SK-N-SH treated with all-trans-retinoic acid at 6 μM for 48 hours (cell line): ENCODE measurements around the gene MAPK14.

ENCODE experiments used
- ATAC-seq: fragments of 200-7000 bp; cut with Tn5 transposase; 3 replicates; pipeline ENCODE4 v1.9.1; 2020; ENCODE audit warnings: mild to moderate bottlenecking, moderate library complexity
- ARNTL ChIP-seq: fragments of 450-650 bp; formaldehyde crosslinking; IDR thresholded peaks from 2 replicates; pipeline ENCODE4 v1.5.0; 2020; ENCODE audit warnings: low read depth, mild to moderate bottlenecking, moderate library complexity, borderline replicate concordance
- BACH2 ChIP-seq: fragments of 250-450 bp; sonication (Bioruptor Pico); IDR thresholded peaks from 2 replicates; pipeline ENCODE4 v1.9.0; 2021; ENCODE audit warnings: mild to moderate bottlenecking, borderline replicate concordance
- CSDC2 ChIP-seq: fragments of 250-450 bp; sonication (Bioruptor Pico); IDR thresholded peaks from 2 replicates; pipeline ENCODE4 v1.5.0; 2020; ENCODE audit warnings: mild to moderate bottlenecking, moderate library complexity
- ESRRG ChIP-seq: fragments of 250-450 bp; sonication (Bioruptor Pico); IDR thresholded peaks from 2 replicates; pipeline ENCODE4 v1.6.1; 2021; ENCODE audit warnings: mild to moderate bottlenecking
- GLIS3 ChIP-seq: fragments of 250-450 bp; sonication (Bioruptor Pico); IDR thresholded peaks from 2 replicates; pipeline ENCODE4 v1.5.0; 2020; ENCODE audit warnings: mild to moderate bottlenecking, moderate library complexity
- PATZ1 ChIP-seq: fragments of 250-450 bp; sonication (Bioruptor Pico); IDR thresholded peaks from 2 replicates; pipeline ENCODE4 v1.8.0; 2020; ENCODE audit warnings: mild to moderate bottlenecking, moderate library complexity, borderline replicate concordance
- POU6F1 ChIP-seq: fragments of 250-450 bp; sonication (Bioruptor Pico); IDR thresholded peaks from 2 replicates; pipeline ENCODE4 v1.8.0; 2021; ENCODE audit warnings: low read depth, mild to moderate bottlenecking, moderate library complexity, borderline replicate concordance
- PPARA ChIP-seq: fragments of 250-450 bp; sonication (Bioruptor Pico); IDR thresholded peaks from 2 replicates; pipeline ENCODE4 v1.5.0; 2020; ENCODE audit warnings: mild to moderate bottlenecking, borderline replicate concordance
- SNAI2 ChIP-seq: fragments of 250-450 bp; sonication (Bioruptor Pico); IDR thresholded peaks from 2 replicates; pipeline ENCODE4 v1.5.0; 2020; ENCODE audit warnings: mild to moderate bottlenecking, moderate library complexity
- TCF4 ChIP-seq: fragments of 250-450 bp; sonication (Bioruptor Pico); IDR thresholded peaks from 2 replicates; pipeline ENCODE4 v1.8.0; 2021; ENCODE audit warnings: mild to moderate bottlenecking, moderate library complexity, borderline replicate concordance
- TOX ChIP-seq: fragments of 250-450 bp; sonication (Bioruptor Pico); IDR thresholded peaks from 2 replicates; pipeline ENCODE4 v1.8.0; 2021; ENCODE audit warnings: mild to moderate bottlenecking, moderate library complexity, borderline replicate concordance
- ZC3H10 ChIP-seq: fragments of 250-450 bp; sonication (Bioruptor Pico); IDR thresholded peaks from 2 replicates; pipeline ENCODE4 v1.5.1; 2021; ENCODE audit warnings: mild to moderate bottlenecking, moderate library complexity
- ZFP3 ChIP-seq: fragments of 250-450 bp; sonication (Bioruptor Pico); IDR thresholded peaks from 2 replicates; pipeline ENCODE4 v1.5.0; 2020; ENCODE audit warnings: mild to moderate bottlenecking, moderate library complexity
- ZFP30 ChIP-seq: fragments of 450-650 bp; formaldehyde crosslinking; IDR thresholded peaks from 2 replicates; pipeline ENCODE4 v1.5.0; 2022; ENCODE audit warnings: mild to moderate bottlenecking, moderate library complexity
- ZNF565 ChIP-seq: fragments of 450-650 bp; formaldehyde crosslinking; conservative IDR thresholded peaks from 2 replicates; pipeline ENCODE4 v1.5.0; 2020; ENCODE audit warnings: low read depth, mild to moderate bottlenecking, moderate library complexity
- ZNF70 ChIP-seq: fragments of 450-650 bp; formaldehyde crosslinking; IDR thresholded peaks from 2 replicates; pipeline ENCODE4 v1.5.0; 2020; ENCODE audit warnings: mild to moderate bottlenecking, moderate library complexity
- ZNF8 ChIP-seq: fragments of 450-650 bp; formaldehyde crosslinking; IDR thresholded peaks from 2 replicates; pipeline ENCODE4 v1.5.0; 2020; ENCODE audit warnings: mild to moderate bottlenecking, moderate library complexity
- TF ChIP-seq, protein P1 (sequence below): fragments of 250-450 bp; sonication (Bioruptor Pico); IDR thresholded peaks from 2 replicates; pipeline ENCODE4 v1.5.1; 2020; ENCODE audit warnings: low read depth, mild to moderate bottlenecking, moderate library complexity
- TF ChIP-seq, protein P2 (sequence below): fragments of 250-450 bp; sonication (Bioruptor Pico); IDR thresholded peaks from 2 replicates; pipeline ENCODE4 v1.5.0; 2020; ENCODE audit warnings: mild to moderate bottlenecking, moderate library complexity
- TF ChIP-seq, protein P3 (sequence below): fragments of 250-450 bp; sonication (Bioruptor Pico); IDR thresholded peaks from 2 replicates; pipeline ENCODE4 v1.5.1; 2021; ENCODE audit warnings: mild to moderate bottlenecking, moderate library complexity

The MAPK14 gene

DNA sequence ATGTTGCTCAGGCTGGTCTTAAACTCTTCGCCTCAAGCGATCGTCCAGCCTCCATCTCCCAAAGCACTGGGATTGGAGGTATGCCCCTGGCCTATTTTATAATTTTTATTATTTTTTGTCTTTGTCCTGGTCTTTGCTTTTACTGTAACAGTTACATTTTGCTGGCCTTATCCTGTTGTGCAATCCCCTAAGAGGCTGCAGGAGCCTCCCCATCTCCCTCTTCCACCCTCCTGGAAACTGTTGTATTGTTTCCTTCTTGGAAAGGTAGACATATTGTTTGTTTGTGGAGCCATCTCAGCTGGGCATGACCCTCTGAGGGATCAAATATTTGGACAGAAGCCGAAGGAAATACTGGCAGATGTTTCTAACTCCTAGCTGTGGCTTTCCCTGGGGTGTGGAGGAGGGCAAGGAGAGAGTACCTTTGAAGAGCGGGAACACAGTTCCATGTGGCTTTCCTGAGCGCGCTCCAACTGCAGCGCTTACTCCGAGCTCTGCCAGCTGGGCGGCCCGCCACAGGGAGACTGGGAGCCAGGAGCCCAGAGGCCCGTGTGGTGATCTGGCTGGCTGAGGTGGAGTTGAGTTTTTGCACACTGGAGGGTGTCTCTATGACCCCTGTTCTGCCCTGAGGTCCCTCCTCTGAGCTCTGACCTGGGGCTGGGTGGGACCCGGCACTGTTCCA is 107.6 kb downstream of the MAPK14 start:
- TF ChIP-seq ESRRG (CRISPR knock-in tag) (no peak), ZFP30 (no peak)
- ATAC-seq: no peak

GRCh38 chr6:36136034-36136433 is 108.4 kb downstream of the MAPK14 start:
- TF ChIP-seq, protein P1, sequence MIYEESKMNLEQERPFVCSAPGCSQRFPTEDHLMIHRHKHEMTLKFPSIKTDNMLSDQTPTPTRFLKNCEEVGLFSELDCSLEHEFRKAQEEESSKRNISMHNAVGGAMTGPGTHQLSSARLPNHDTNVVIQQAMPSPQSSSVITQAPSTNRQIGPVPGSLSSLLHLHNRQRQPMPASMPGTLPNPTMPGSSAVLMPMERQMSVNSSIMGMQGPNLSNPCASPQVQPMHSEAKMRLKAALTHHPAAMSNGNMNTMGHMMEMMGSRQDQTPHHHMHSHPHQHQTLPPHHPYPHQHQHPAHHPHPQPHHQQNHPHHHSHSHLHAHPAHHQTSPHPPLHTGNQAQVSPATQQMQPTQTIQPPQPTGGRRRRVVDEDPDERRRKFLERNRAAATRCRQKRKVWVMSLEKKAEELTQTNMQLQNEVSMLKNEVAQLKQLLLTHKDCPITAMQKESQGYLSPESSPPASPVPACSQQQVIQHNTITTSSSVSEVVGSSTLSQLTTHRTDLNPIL (CRISPR knock-in tag): no peak
- TF ChIP-seq SNAI2 (CRISPR knock-in tag) (no peak), POU6F1 (CRISPR knock-in tag) (no peak), ZFP30 (no peak), TOX (CRISPR knock-in tag) (no peak), GLIS3 (CRISPR knock-in tag) (no peak)
- ATAC-seq: no peak

- TF ChIP-seq ZNF565 (no peak), ZNF8 (CRISPR knock-in tag) (no peak), BACH2 (CRISPR knock-in tag) (no peak)
- ATAC-seq: no peak
Observed at GRCh38 chr6:36136551-36136950, 108.9 kb downstream of the MAPK14 start.

DNA sequence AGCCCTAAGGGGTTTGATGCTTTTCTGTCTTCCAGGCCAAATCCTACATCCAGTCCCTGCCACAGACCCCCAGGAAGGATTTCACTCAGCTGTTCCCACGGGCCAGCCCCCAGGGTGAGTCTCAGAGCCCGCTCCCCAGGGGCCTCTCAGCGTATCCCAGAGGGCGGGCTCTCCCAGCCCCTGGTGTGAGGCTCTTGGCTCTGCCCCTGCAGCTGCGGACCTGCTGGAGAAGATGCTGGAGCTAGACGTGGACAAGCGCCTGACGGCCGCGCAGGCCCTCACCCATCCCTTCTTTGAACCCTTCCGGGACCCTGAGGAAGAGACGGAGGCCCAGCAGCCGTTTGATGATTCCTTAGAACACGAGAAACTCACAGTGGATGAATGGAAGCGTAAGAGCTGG is 111.1 kb downstream of the MAPK14 start:
- ATAC-seq: no peak

More for the DNA sequence above, 111.1 kb downstream of the MAPK14 start:
- TF ChIP-seq ESRRG (CRISPR knock-in tag) (no peak), ZFP30 (no peak), POU6F1 (CRISPR knock-in tag) (no peak), GLIS3 (CRISPR knock-in tag) (no peak), TOX (CRISPR knock-in tag) (no peak), TCF4 (CRISPR knock-in tag) (no peak), BACH2 (CRISPR knock-in tag) (no peak), CSDC2 (no peak), ZFP3 (CRISPR knock-in tag) (no peak), PATZ1 (no peak), ZNF8 (CRISPR knock-in tag) (no peak), SNAI2 (CRISPR knock-in tag) (no peak), ARNTL (CRISPR knock-in tag) (no peak), ZNF70 (CRISPR knock-in tag) (no peak), PPARA (CRISPR knock-in tag) (no peak), ZC3H10 (no peak)
- TF ChIP-seq, protein P2, sequence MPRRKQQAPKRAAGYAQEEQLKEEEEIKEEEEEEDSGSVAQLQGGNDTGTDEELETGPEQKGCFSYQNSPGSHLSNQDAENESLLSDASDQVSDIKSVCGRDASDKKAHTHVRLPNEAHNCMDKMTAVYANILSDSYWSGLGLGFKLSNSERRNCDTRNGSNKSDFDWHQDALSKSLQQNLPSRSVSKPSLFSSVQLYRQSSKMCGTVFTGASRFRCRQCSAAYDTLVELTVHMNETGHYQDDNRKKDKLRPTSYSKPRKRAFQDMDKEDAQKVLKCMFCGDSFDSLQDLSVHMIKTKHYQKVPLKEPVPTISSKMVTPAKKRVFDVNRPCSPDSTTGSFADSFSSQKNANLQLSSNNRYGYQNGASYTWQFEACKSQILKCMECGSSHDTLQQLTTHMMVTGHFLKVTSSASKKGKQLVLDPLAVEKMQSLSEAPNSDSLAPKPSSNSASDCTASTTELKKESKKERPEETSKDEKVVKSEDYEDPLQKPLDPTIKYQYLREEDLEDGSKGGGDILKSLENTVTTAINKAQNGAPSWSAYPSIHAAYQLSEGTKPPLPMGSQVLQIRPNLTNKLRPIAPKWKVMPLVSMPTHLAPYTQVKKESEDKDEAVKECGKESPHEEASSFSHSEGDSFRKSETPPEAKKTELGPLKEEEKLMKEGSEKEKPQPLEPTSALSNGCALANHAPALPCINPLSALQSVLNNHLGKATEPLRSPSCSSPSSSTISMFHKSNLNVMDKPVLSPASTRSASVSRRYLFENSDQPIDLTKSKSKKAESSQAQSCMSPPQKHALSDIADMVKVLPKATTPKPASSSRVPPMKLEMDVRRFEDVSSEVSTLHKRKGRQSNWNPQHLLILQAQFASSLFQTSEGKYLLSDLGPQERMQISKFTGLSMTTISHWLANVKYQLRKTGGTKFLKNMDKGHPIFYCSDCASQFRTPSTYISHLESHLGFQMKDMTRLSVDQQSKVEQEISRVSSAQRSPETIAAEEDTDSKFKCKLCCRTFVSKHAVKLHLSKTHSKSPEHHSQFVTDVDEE: no peak
- TF ChIP-seq, protein P3, sequence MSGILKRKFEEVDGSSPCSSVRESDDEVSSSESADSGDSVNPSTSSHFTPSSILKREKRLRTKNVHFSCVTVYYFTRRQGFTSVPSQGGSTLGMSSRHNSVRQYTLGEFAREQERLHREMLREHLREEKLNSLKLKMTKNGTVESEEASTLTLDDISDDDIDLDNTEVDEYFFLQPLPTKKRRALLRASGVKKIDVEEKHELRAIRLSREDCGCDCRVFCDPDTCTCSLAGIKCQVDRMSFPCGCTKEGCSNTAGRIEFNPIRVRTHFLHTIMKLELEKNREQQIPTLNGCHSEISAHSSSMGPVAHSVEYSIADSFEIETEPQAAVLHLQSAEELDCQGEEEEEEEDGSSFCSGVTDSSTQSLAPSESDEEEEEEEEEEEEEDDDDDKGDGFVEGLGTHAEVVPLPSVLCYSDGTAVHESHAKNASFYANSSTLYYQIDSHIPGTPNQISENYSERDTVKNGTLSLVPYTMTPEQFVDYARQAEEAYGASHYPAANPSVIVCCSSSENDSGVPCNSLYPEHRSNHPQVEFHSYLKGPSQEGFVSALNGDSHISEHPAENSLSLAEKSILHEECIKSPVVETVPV (CRISPR knock-in tag): no peak
